ENCODE data around the gene TCEAL4. TPM values are rescaled to one million over a fixed set of nuclear protein-coding genes. Genes with fewer than 3 reads are reported as not detected.

TCEAL4 gene
- total and polyA plus RNA-seq, 2 of the 13 experiments (the other 11 are each of a cell fraction or from before 2014, with no cell fraction given), result 12.6 to 31.0 TPM

DNA sequence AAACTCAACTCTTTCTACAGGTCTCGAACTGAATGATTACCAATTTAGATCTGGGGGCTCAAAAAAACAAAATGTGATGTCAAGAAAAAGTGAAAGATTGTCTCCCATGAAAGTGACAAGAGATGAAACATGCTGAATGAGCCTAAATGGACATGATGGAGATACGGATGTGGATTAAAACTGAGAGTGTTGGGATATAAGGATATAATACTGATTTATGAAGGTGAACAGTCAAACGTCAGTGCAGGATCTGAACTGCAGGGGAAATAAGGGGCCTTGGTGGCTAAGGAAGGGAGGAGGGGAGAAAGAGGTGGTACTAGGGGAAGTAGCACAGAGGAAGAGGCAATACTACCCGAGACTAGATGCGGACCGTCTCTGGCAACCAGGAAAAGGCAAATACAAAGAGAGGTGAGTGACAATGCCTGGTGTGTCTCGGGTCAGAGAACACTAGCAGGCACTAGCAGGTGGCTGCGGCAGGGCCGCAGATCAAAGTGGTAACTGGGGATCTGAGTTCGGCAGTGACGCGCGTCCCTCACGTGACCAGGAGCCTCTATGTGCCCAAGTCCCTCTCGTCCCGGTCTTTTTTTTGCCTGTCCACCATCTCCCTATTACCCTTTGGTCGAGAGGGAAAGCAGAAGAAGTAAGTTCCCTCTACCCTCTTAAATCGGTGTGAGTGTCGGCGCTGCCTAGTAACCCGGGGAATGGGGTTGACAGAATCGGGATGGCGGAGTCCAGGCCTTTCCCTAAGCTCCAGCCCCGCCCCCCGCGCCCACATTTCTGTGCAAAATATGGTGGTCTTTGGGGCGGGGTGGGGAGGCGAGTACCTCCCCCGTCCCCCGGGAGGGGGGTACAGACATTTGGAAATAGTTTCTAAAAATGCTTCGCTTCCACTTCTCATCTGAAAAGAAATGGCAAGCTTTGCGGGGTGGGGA lies 43.3 kb downstream of the TCEAL4 start, which contains the start of gene TCEAL1 (continued):
- TF ChIP-seq, protein P1, sequence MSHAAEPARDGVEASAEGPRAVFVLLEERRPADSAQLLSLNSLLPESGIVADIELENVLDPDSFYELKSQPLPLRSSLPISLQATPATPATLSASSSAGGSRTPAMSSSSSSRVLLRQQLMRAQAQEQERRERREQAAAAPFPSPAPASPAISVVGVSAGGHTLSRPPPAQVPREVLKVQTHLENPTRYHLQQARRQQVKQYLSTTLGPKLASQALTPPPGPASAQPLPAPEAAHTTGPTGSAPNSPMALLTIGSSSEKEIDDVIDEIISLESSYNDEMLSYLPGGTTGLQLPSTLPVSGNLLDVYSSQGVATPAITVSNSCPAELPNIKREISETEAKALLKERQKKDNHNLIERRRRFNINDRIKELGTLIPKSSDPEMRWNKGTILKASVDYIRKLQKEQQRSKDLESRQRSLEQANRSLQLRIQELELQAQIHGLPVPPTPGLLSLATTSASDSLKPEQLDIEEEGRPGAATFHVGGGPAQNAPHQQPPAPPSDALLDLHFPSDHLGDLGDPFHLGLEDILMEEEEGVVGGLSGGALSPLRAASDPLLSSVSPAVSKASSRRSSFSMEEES (CRISPR knock-in tag; IDR thresholded peaks at IDR 0.05), result peak; percentile 39; the same call in 1 of the 2 replicates
- no peak for TF ChIP-seq CHD4 (IDR thresholded peaks at IDR 0.05; ENCODE audit: borderline replicate concordance, low read length)
- no peak for TF ChIP-seq RORA (CRISPR knock-in tag; IDR thresholded peaks at IDR 0.05)
- TF ChIP-seq SP1 (IDR thresholded peaks at IDR 0.05), result no peak
- TF ChIP-seq SP1 (CRISPR knock-in tag; IDR thresholded peaks at IDR 0.05), result no peak
- no peak for TF ChIP-seq ZFP41 (CRISPR knock-in tag; IDR thresholded peaks at IDR 0.05; ENCODE audit: borderline replicate concordance)
- TF ChIP-seq ZNF883 (CRISPR knock-in tag; IDR thresholded peaks at IDR 0.05; ENCODE audit: not compliant biosample characterization), result no peak
- TF ChIP-seq GTF3A (CRISPR knock-in tag; conservative IDR thresholded peaks at IDR 0.05), result no peak
- TF ChIP-seq MEF2D (CRISPR knock-in tag; IDR thresholded peaks at IDR 0.05), result no peak
- no peak for TF ChIP-seq ZNF121 (CRISPR knock-in tag; IDR thresholded peaks at IDR 0.05)
- no peak for TF ChIP-seq ZNF558 (CRISPR knock-in tag; IDR thresholded peaks at IDR 0.05; ENCODE audit: borderline replicate concordance)
- TF ChIP-seq, protein P2, sequence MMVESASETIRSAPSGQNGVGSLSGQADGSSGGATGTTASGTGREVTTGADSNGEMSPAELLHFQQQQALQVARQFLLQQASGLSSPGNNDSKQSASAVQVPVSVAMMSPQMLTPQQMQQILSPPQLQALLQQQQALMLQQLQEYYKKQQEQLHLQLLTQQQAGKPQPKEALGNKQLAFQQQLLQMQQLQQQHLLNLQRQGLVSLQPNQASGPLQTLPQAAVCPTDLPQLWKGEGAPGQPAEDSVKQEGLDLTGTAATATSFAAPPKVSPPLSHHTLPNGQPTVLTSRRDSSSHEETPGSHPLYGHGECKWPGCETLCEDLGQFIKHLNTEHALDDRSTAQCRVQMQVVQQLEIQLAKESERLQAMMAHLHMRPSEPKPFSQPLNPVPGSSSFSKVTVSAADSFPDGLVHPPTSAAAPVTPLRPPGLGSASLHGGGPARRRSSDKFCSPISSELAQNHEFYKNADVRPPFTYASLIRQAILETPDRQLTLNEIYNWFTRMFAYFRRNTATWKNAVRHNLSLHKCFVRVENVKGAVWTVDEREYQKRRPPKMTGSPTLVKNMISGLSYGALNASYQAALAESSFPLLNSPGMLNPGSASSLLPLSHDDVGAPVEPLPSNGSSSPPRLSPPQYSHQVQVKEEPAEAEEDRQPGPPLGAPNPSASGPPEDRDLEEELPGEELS (CRISPR knock-in tag; IDR thresholded peaks at IDR 0.05), result no peak
- TF ChIP-seq SP2 (CRISPR knock-in tag; IDR thresholded peaks at IDR 0.05), result no peak
- peak; percentile 24; the same call in 1 of the 2 replicates for TF ChIP-seq TARDBP (CRISPR knock-in tag; IDR thresholded peaks at IDR 0.05)
- no peak for TF ChIP-seq ZNF670 (CRISPR knock-in tag; IDR thresholded peaks at IDR 0.05; ENCODE audit: borderline replicate concordance)
- TF ChIP-seq, protein P3, sequence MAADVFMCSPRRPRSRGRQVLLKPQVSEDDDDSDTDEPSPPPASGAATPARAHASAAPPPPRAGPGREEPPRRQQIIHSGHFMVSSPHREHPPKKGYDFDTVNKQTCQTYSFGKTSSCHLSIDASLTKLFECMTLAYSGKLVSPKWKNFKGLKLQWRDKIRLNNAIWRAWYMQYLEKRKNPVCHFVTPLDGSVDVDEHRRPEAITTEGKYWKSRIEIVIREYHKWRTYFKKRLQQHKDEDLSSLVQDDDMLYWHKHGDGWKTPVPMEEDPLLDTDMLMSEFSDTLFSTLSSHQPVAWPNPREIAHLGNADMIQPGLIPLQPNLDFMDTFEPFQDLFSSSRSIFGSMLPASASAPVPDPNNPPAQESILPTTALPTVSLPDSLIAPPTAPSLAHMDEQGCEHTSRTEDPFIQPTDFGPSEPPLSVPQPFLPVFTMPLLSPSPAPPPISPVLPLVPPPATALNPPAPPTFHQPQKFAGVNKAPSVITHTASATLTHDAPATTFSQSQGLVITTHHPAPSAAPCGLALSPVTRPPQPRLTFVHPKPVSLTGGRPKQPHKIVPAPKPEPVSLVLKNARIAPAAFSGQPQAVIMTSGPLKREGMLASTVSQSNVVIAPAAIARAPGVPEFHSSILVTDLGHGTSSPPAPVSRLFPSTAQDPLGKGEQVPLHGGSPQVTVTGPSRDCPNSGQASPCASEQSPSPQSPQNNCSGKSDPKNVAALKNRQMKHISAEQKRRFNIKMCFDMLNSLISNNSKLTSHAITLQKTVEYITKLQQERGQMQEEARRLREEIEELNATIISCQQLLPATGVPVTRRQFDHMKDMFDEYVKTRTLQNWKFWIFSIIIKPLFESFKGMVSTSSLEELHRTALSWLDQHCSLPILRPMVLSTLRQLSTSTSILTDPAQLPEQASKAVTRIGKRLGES (CRISPR knock-in tag; IDR thresholded peaks at IDR 0.05; ENCODE audit: borderline replicate concordance), result no peak
- TF ChIP-seq, protein P4, sequence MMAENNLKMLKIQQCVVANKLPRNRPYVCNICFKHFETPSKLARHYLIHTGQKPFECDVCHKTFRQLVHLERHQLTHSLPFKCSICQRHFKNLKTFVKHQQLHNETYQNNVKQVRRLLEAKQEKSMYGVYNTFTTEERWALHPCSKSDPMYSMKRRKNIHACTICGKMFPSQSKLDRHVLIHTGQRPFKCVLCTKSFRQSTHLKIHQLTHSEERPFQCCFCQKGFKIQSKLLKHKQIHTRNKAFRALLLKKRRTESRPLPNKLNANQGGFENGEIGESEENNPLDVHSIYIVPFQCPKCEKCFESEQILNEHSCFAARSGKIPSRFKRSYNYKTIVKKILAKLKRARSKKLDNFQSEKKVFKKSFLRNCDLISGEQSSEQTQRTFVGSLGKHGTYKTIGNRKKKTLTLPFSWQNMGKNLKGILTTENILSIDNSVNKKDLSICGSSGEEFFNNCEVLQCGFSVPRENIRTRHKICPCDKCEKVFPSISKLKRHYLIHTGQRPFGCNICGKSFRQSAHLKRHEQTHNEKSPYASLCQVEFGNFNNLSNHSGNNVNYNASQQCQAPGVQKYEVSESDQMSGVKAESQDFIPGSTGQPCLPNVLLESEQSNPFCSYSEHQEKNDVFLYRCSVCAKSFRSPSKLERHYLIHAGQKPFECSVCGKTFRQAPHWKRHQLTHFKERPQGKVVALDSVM (CRISPR knock-in tag; IDR thresholded peaks at IDR 0.05), result no peak
- TF ChIP-seq SOX6 (IDR thresholded peaks at IDR 0.05), result no peak
- TF ChIP-seq SOX6 (CRISPR knock-in tag; IDR thresholded peaks at IDR 0.05), result no peak

Measured in HepG2 (cell line).